Measurements from ENCODE around the gene ZNF511.
"Not testable (repeated sequence)": the region's sequence is repeated elsewhere in the genome, so short reads cannot be mapped to it uniquely, and the experiment has no call there.

The ZNF511 gene

DNA sequence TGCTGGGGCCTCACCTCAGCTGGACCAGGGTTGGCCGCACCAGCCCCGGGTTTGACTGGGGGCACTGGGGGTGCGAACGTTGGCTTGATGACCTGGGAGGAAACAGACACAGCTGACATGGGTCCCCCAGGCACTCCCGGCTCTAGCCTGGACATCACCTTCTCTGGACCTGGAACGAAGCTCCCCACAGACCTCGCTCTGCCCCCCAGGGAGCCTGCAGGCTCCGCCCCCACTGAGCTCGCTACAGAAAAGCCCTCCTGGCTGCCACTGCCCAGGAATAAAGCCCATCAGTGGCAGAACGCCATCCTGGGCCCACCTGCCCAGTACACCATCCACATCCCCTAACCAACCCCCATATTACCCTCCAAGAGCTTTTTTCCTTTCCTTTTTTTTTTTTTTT is 45.0 kb upstream of the ZNF511 start:
- H3K9me3 Mint-ChIP-seq = no peaks in the 10 kb centered on the region

DNA sequence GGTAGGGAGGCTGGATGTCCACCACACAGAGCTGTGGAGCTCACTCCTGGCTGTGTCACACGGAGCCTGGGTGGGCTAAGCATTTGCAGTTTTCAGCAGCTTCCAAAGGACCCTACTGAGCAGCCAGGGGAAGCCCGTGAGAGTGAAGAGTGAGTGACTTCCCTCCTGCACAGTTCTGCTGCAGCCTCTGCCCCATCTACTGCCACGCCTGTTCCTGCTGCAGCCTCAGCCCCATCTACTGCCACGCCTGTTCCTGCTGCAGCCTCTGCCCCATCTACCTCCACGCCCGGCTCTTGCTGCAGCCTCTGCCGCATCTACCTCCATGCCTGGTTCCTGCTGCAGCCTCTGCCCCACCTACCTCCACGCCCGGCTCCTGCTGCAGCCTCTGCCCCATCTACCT is 44.3 kb upstream of the ZNF511 start:
- Mint-ChIP-seq H3K9me3 (no peaks in the 10 kb centered on the region), H3K36me3 (ENCODE audit: low read depth) (no peaks in the 10 kb centered on the region), H3K27ac (no peak overlapping the region), H3K4me1 (peaks cover 22% of the 10 kb centered on the region), H3K27me3 (ENCODE audit: low read depth, poor library complexity) (peaks cover 10% of the 10 kb centered on the region), H3K4me3 (no peak overlapping the region)
- no peak for DNase-seq
- TF ChIP-seq, protein P1, sequence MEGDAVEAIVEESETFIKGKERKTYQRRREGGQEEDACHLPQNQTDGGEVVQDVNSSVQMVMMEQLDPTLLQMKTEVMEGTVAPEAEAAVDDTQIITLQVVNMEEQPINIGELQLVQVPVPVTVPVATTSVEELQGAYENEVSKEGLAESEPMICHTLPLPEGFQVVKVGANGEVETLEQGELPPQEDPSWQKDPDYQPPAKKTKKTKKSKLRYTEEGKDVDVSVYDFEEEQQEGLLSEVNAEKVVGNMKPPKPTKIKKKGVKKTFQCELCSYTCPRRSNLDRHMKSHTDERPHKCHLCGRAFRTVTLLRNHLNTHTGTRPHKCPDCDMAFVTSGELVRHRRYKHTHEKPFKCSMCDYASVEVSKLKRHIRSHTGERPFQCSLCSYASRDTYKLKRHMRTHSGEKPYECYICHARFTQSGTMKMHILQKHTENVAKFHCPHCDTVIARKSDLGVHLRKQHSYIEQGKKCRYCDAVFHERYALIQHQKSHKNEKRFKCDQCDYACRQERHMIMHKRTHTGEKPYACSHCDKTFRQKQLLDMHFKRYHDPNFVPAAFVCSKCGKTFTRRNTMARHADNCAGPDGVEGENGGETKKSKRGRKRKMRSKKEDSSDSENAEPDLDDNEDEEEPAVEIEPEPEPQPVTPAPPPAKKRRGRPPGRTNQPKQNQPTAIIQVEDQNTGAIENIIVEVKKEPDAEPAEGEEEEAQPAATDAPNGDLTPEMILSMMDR (IDR thresholded peaks at IDR 0.05) = no peak

More for the DNA sequence above, 45.0 kb upstream of the ZNF511 start:
- peaks cover 14% of the 10 kb centered on the region for H3K27me3 Mint-ChIP-seq (ENCODE audit: low read depth, poor library complexity)
- H3K4me1 Mint-ChIP-seq = peaks cover 27% of the 10 kb centered on the region
- no peaks in the 10 kb centered on the region for H3K36me3 Mint-ChIP-seq (ENCODE audit: low read depth)
- peak overlapping the region; percentile 30 for H3K4me3 Mint-ChIP-seq
- TF ChIP-seq, protein P1 (IDR thresholded peaks at IDR 0.05) = no peak
- no peak overlapping the region for H3K27ac Mint-ChIP-seq
- DNase-seq = no peak

DNA sequence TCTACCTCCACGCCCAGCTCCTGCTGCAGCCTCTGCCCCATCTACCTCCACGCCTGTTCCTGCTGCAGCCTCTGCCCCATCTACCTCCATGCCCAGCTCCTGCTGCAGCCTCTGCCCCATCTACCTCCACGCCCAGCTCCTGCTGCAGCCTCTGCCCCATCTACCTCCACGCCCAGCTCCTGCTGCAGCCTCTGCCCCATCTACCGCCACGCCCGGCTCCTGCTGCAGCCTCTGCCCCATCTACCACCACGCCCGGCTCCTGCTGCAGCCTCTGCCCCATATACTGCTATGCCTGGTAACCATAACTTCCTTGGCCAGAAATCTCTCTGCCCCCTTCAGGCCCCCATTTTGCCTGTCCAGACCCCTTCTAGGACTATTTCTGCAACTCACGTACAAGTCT is 43.7 kb upstream of the ZNF511 start:
- peaks cover 20% of the 10 kb centered on the region for H3K4me1 Mint-ChIP-seq
- not testable (repeated sequence) for H3K27me3 Mint-ChIP-seq (ENCODE audit: low read depth, poor library complexity); H3K4me3 Mint-ChIP-seq; DNase-seq; H3K27ac Mint-ChIP-seq; H3K36me3 Mint-ChIP-seq (ENCODE audit: low read depth); H3K9me3 Mint-ChIP-seq

DNA sequence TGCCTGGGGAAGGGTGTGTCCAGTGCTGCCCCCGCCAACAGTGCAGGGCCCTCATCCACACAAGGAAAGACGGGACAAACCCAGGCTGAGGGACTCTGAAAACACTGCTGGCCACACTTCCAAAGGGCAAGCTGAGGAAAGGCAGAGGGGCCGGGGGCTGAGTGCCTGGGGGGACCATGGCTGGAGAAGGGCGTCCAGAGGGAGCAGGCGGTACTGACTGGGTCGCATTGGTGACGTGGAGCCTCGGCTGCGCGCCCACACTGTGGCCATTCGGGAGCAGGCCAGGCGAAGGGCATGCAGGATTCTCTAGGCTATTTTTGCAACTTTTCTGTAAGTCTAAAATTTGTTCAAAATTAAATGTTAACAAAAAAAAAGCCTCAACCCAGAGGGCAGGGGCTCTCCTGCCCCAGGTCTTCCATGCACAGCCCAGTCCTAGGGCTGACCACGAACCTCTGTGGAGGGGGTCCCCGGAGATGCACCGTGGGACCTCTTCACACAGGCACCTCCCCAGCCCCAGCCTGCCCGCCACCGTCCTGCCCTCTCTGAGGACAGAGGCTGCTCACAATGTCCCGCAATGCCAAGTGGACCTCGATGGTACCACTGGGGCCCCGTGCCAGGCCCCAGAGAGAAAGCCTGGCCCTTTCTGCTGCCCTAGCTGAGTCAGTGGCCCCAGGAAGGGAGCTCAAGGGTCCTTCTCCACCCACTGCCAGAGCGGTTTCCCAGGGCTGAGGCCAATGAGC is 42.5 kb upstream of the ZNF511 start:
- Mint-ChIP-seq H3K27me3 (ENCODE audit: low read depth, poor library complexity) (peaks cover 8% of the 10 kb centered on the region), H3K4me3 (no peak overlapping the region), H3K36me3 (ENCODE audit: low read depth) (no peaks in the 10 kb centered on the region), H3K4me1 (peaks cover 13% of the 10 kb centered on the region), H3K27ac (no peak overlapping the region), H3K9me3 (no peaks in the 10 kb centered on the region)
- TF ChIP-seq, protein P1 (IDR thresholded peaks at IDR 0.05) = no peak
- DNase-seq = no peak

- Mint-ChIP-seq H3K9me3 (no peaks in the 10 kb centered on the region), H3K27ac (no peak overlapping the region), H3K4me3 (no peak overlapping the region), H3K27me3 (ENCODE audit: low read depth, poor library complexity) (peaks cover 8% of the 10 kb centered on the region), H3K36me3 (ENCODE audit: low read depth) (no peaks in the 10 kb centered on the region), H3K4me1 (peaks cover 12% of the 10 kb centered on the region)
- TF ChIP-seq, protein P1 (IDR thresholded peaks at IDR 0.05) = no peak
- DNase-seq = no peak
Observed at GRCh38 chr10:133267293-133267692, 41.4 kb upstream of the ZNF511 start.

- Mint-ChIP-seq H3K9me3 (no peaks in the 10 kb centered on the region), H3K36me3 (ENCODE audit: low read depth) (no peaks in the 10 kb centered on the region), H3K27ac (no peak overlapping the region), H3K27me3 (ENCODE audit: low read depth, poor library complexity) (peaks cover 5% of the 10 kb centered on the region), H3K4me3 (no peak overlapping the region), H3K4me1 (peaks cover 6% of the 10 kb centered on the region)
- DNase-seq = no peak
- TF ChIP-seq, protein P1 (IDR thresholded peaks at IDR 0.05) = no peak
Observed at GRCh38 chr10:133267829-133268228, 40.9 kb upstream of the ZNF511 start.

All from nephron progenitor cell (in vitro differentiated cells).